ES-I3 (cell line): Measurements from ENCODE around the gene JAG2.

Source experiments
- H3K36me3 ChIP-seq: 2 replicates; pipeline ENCODE4 v1.6.1; 2013; ENCODE audit warnings: mild to moderate bottlenecking, low read length, control low read depth, moderate library complexity; ENCODE audit not compliant: insufficient read depth
- H3K4me1 ChIP-seq: 2 replicates; pipeline ENCODE4 v1.6.1; 2013; ENCODE audit warnings: mild to moderate bottlenecking, control low read depth, low read length; ENCODE audit not compliant: insufficient read depth
- H3K9ac ChIP-seq: 2 replicates; pipeline ENCODE4 v1.6.1; 2013; ENCODE audit warnings: low read depth, mild to moderate bottlenecking, low read length, moderate library complexity
- H3K9me3 ChIP-seq: 2 replicates; pipeline ENCODE4 v1.6.1; 2013; ENCODE audit warnings: mild to moderate bottlenecking, low read length, moderate library complexity; ENCODE audit not compliant: control insufficient read depth, insufficient read depth

JAG2 gene

GRCh38 chr14:105142651-105143450, 25.7 kb downstream of the JAG2 start:
- Histone ChIP-seq H3K9me3 (no peaks in the 10 kb centered on the region), H3K36me3 (no peaks in the 10 kb centered on the region)

GRCh38 chr14:105141486-105142281, 26.9 kb downstream of the JAG2 start:
- no peaks in the 10 kb centered on the region for H3K36me3 ChIP-seq
- H3K9ac ChIP-seq, result no peak overlapping the region
- H3K4me1 ChIP-seq, result no peaks in the 10 kb centered on the region
- H3K9me3 ChIP-seq, result no peaks in the 10 kb centered on the region

More at GRCh38 chr14:105142651-105143450, 25.7 kb downstream of the JAG2 start:
- H3K9ac ChIP-seq, result no peak overlapping the region
- no peaks in the 10 kb centered on the region for H3K4me1 ChIP-seq

- H3K9ac ChIP-seq, result no peak overlapping the region
- no peaks in the 10 kb centered on the region for H3K4me1 ChIP-seq
- no peaks in the 10 kb centered on the region for H3K9me3 ChIP-seq
- H3K36me3 ChIP-seq, result no peaks in the 10 kb centered on the region
Measured at GRCh38 chr14:105141026-105141425, 27.6 kb downstream of the JAG2 start.

GRCh38 chr14:105140581-105140980, 28.0 kb downstream of the JAG2 start:
- Histone ChIP-seq H3K9ac (no peak overlapping the region), H3K36me3 (no peaks in the 10 kb centered on the region), H3K9me3 (no peaks in the 10 kb centered on the region), H3K4me1 (no peaks in the 10 kb centered on the region)

- Histone ChIP-seq H3K9ac (no peak overlapping the region), H3K9me3 (no peaks in the 10 kb centered on the region), H3K36me3 (no peaks in the 10 kb centered on the region), H3K4me1 (no peaks in the 10 kb centered on the region)
Measured at GRCh38 chr14:105139831-105140239, 28.7 kb downstream of the JAG2 start.

GRCh38 chr14:105139212-105139825, 29.3 kb downstream of the JAG2 start:
- Histone ChIP-seq H3K4me1 (no peaks in the 10 kb centered on the region), H3K9me3 (no peaks in the 10 kb centered on the region), H3K9ac (no peak overlapping the region), H3K36me3 (no peaks in the 10 kb centered on the region)

GRCh38 chr14:105138551-105139111, 29.9 kb downstream of the JAG2 start:
- no peaks in the 10 kb centered on the region for H3K9me3 ChIP-seq
- no peaks in the 10 kb centered on the region for H3K4me1 ChIP-seq
- no peak overlapping the region for H3K9ac ChIP-seq
- no peaks in the 10 kb centered on the region for H3K36me3 ChIP-seq

GRCh38 chr14:105138021-105138541, 30.5 kb downstream of the JAG2 start:
- no peaks in the 10 kb centered on the region for H3K36me3 ChIP-seq
- no peaks in the 10 kb centered on the region for H3K4me1 ChIP-seq

GRCh38 chr14:105137481-105138020, 31.0 kb downstream of the JAG2 start:
- Histone ChIP-seq H3K36me3 (no peaks in the 10 kb centered on the region), H3K9me3 (no peaks in the 10 kb centered on the region), H3K4me1 (no peaks in the 10 kb centered on the region), H3K9ac (no peak overlapping the region)

More at GRCh38 chr14:105138021-105138541, 30.5 kb downstream of the JAG2 start:
- H3K9ac ChIP-seq, result no peak overlapping the region
- no peaks in the 10 kb centered on the region for H3K9me3 ChIP-seq

GRCh38 chr14:105136401-105137322, 31.9 kb downstream of the JAG2 start:
- H3K4me1 ChIP-seq, result no peaks in the 10 kb centered on the region
- no peaks in the 10 kb centered on the region for H3K9me3 ChIP-seq
- no peak overlapping the region for H3K9ac ChIP-seq
- no peaks in the 10 kb centered on the region for H3K36me3 ChIP-seq

- Histone ChIP-seq H3K9ac (no peak overlapping the region), H3K9me3 (no peaks in the 10 kb centered on the region)
Measured at GRCh38 chr14:105135700-105136395, 32.7 kb downstream of the JAG2 start.

GRCh38 chr14:105132921-105133654, 35.5 kb downstream of the JAG2 start:
- no peaks in the 10 kb centered on the region for H3K9me3 ChIP-seq
- no peaks in the 10 kb centered on the region for H3K4me1 ChIP-seq
- no peaks in the 10 kb centered on the region; the same call in 1 of the 2 replicates for H3K36me3 ChIP-seq
- no peak overlapping the region for H3K9ac ChIP-seq

More at GRCh38 chr14:105135700-105136395, 32.7 kb downstream of the JAG2 start:
- no peaks in the 10 kb centered on the region for H3K4me1 ChIP-seq
- no peaks in the 10 kb centered on the region for H3K36me3 ChIP-seq
